GM12864 (cell line): ENCODE data around the gene SPAAR.
"Not testable (repeated sequence)": the region's sequence is repeated elsewhere in the genome, so short reads cannot be mapped to it uniquely, and the experiment has no call there.

Source experiments
- DNase-seq: peaks from one replicate; pipeline ENCODE4 v3.0.0-alpha.2; 2011; ENCODE audit warnings: low read depth
- H3K4me3 ChIP-seq: 2 replicates; pipeline ENCODE4 v1.5.1; 2011; ENCODE audit warnings: mild to moderate bottlenecking, low read depth, low read length, control low read depth
- TF ChIP-seq, protein P1 (sequence below): IDR thresholded peaks from 2 replicates; pipeline ENCODE4 v1.5.1; 2011; ENCODE audit warnings: low read depth, mild to moderate bottlenecking, moderate library complexity, low read length, control low read depth, inconsistent platforms; ENCODE audit errors: missing control alignments

The SPAAR gene

GRCh38 chr9:35908504-35909125 lies 675 bp upstream of the SPAAR start:
- TF ChIP-seq, protein P1, sequence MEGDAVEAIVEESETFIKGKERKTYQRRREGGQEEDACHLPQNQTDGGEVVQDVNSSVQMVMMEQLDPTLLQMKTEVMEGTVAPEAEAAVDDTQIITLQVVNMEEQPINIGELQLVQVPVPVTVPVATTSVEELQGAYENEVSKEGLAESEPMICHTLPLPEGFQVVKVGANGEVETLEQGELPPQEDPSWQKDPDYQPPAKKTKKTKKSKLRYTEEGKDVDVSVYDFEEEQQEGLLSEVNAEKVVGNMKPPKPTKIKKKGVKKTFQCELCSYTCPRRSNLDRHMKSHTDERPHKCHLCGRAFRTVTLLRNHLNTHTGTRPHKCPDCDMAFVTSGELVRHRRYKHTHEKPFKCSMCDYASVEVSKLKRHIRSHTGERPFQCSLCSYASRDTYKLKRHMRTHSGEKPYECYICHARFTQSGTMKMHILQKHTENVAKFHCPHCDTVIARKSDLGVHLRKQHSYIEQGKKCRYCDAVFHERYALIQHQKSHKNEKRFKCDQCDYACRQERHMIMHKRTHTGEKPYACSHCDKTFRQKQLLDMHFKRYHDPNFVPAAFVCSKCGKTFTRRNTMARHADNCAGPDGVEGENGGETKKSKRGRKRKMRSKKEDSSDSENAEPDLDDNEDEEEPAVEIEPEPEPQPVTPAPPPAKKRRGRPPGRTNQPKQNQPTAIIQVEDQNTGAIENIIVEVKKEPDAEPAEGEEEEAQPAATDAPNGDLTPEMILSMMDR: no peak
- no peak for DNase-seq
- H3K4me3 ChIP-seq: no peak overlapping the region

DNA sequence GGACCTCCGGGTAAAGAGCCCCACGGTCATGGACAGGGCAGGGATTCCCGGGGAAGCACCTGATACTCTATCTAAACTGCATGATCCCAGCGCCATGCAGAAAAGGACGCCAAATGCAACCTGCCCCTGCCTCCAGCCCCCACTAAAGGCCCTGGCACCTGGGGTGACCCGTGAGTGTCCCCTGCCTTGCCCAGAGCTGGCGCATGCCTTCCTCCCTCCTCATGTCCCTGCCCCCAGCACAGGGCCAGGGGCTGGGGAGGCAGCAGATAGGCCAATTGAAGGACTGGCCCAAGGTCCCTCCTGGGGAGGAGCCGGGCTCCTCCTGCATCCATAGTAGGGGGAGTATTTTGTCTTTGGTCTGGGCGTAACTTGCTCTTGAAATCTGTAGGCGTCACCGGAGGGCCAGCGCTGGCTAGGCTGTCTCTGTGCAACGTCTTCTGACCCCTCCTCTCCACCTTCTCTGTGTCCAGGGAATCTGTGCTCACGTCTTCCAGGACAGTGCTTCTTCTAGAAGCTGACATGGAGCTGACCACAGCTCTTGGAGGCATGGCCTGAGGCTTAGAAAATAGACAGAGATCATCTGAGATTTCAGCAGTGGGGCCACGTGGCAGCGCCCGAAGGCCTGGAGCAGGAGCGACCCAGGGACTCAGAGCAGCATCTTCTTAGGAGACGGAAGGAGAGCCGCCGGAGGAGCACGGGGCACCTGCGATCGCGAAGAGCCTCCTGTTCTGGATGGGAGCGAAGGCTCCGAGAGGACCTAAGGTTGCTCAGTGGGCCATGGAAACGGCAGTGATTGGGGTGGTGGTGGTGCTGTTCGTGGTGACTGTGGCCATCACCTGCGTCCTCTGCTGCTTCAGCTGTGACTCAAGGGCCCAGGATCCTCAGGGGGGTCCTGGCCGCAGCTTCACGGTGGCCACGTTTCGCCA lies 660 bp downstream of the SPAAR start:
- H3K4me3 ChIP-seq: no peak overlapping the region
- no peak for DNase-seq
- TF ChIP-seq, protein P1: no peak

- TF ChIP-seq, protein P1: peak; percentile 63
- H3K4me3 ChIP-seq: no peak overlapping the region
- DNase-seq: no peak
These were observed 1.5 kb downstream of the SPAAR start for GRCh38 chr9:35910613-35911359.

DNA sequence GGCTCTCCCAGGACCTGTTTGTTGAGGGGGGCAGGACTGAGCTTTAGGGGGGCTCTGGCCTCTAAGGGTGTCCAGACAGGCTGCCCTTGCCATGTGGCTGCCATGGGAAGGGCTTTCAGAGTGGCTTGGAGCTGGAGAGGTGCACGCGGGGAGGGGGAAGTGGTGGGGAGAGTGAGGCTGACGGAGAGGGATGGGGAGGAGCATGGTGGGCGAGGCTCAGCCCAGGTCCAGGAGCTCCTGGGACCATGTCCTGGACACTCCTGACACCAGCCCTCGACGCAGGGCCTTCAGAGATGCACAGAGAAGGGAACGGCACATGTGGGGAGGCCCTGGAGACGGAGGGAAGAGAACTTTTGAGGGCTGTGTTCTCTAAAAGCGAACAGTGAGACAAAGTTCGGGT lies 2.4 kb downstream of the SPAAR start:
- no peak for DNase-seq
- no peak overlapping the region for H3K4me3 ChIP-seq
- TF ChIP-seq, protein P1: no peak

GRCh38 chr9:35912791-35913400 lies 3.6 kb downstream of the SPAAR start:
- TF ChIP-seq, protein P1: no peak
- DNase-seq: no peak
- H3K4me3 ChIP-seq: no peak overlapping the region

DNA sequence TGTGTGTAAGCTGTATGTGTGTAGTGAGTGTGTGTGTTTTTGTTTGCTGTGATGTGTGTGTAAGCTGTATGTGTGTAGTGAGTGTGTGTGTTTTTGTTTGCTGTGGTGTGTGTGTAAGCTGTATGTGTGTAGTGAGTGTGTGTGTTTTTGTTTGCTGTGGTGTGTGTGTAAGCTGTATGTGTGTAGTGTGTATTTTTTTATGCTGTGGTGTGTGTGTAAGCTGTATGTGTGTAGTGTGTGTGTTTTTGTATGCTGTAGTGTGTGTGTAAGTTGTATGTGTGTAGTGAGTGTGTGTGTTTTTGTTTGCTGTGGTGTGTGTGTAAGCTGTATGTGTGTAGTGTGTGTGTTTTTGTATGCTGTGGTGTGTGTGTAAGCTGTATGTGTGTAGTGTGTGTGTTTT lies 4.1 kb downstream of the SPAAR start:
- DNase-seq: not testable (repeated sequence)

DNA sequence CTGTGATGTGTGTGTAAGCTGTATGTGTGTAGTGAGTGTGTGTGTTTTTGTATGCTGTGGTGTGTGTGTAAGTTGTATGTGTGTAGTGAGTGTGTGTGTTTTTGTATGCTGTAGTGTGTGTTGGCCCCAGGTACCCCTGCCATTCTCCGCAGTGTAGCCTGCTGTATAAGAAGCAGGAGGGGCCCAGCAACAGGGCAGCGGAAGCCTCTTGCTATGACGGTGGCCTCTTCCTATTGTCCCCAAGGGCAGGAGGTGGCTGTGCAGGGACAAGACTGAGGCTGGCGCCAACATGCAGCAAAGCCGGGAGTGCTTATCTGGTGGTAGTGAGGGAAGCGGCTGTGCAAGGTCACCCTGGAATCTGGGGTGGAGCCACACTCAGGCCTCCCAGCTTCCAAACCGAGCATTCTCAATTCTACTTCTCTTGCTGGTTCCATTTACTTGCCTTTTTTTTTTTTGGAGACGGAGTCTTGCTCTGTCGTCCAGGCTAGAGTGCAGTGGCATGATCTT lies 5.1 kb downstream of the SPAAR start:
- H3K4me3 ChIP-seq: no peak overlapping the region
- TF ChIP-seq, protein P1: no peak
- DNase-seq: no peak

More for the DNA sequence above, 4.1 kb downstream of the SPAAR start:
- not testable (repeated sequence) for H3K4me3 ChIP-seq
